NB4 (cell line): Measurements from ENCODE around the gene C15orf39.
A peak's percentile ranks its signal among the peaks of the same experiment; 100 is the strongest.

Source experiments
- DNase-seq: peaks from one replicate; pipeline ENCODE4 v3.0.0; 2010; ENCODE audit warnings: low read depth
- H3K4me3 ChIP-seq: one replicate; pipeline ENCODE4 v1.5.1; 2011; ENCODE audit warnings: mild to moderate bottlenecking, low read depth, low read length, moderate library complexity
- CTCF ChIP-seq: IDR thresholded peaks from one replicate; pipeline ENCODE4 v1.5.1; 2012; ENCODE audit warnings: low read depth, low read length
- MAX ChIP-seq: IDR thresholded peaks from 2 replicates; pipeline ENCODE4 v1.6.1; 2011; ENCODE audit warnings: low read depth, low read length
- MYC ChIP-seq: IDR thresholded peaks from 2 replicates; pipeline ENCODE4 v1.6.1; 2011; ENCODE audit warnings: low read depth, low read length
- POLR2A ChIP-seq: IDR thresholded peaks from 2 replicates; pipeline ENCODE4 v1.6.1; 2011; ENCODE audit warnings: mild to moderate bottlenecking; ENCODE audit not compliant: insufficient read length; ENCODE audit errors: extremely low read depth

The C15orf39 gene

GRCh38 chr15:75206006-75206405, 4.3 kb downstream of the C15orf39 start:
- no peak overlapping the region for H3K4me3 ChIP-seq
- DNase-seq, result no peak
- TF ChIP-seq MAX (no peak), CTCF (no peak), POLR2A (no peak), MYC (no peak)

- no peak for TF ChIP-seq CTCF
- no peak overlapping the region for H3K4me3 ChIP-seq
Observed at GRCh38 chr15:75206803-75207617, 5.3 kb downstream of the C15orf39 start.

GRCh38 chr15:75207618-75208500, 6.2 kb downstream of the C15orf39 start:
- no peak for DNase-seq
- no peak overlapping the region for H3K4me3 ChIP-seq
- TF ChIP-seq POLR2A (no peak), CTCF (no peak), MYC (no peak), MAX (no peak)

More at GRCh38 chr15:75206803-75207617, 5.3 kb downstream of the C15orf39 start:
- DNase-seq, result no peak

- H3K4me3 ChIP-seq, result no peak overlapping the region
- DNase-seq, result no peak
- TF ChIP-seq CTCF, result no peak
- TF ChIP-seq MYC, result no peak
- no peak for TF ChIP-seq MAX
- TF ChIP-seq POLR2A, result no peak
Observed at GRCh38 chr15:75208501-75209288, 7.0 kb downstream of the C15orf39 start.

- peak overlapping the region; percentile 28 for H3K4me3 ChIP-seq
- TF ChIP-seq MAX (no peak), POLR2A (no peak), MYC (no peak), CTCF (no peak)
- no peak for DNase-seq
Observed at GRCh38 chr15:75209289-75209676, 7.6 kb downstream of the C15orf39 start.
